Neural progenitor cell (in vitro differentiated cells): ENCODE measurements around the gene RUSC2. TPM values are rescaled to one million over a fixed set of nuclear protein-coding genes. Genes with fewer than 3 reads are reported as not detected.

Experiments used
- DNase-seq: peaks from one replicate; pipeline ENCODE4 v3.0.0-alpha.2; 2016; ENCODE audit warnings: low spot score
- H2AFZ ChIP-seq: fragments of 200-600 bp; sonication (generic); replicated peaks from 2 replicates; pipeline ENCODE4 v1.6.1; 2016; ENCODE audit warnings: antibody characterized with exemption
- H3F3A ChIP-seq: fragments of 200-600 bp; sonication (generic); 2 replicates; pipeline ENCODE4 v1.6.1; 2016; ENCODE audit warnings: antibody characterized with exemption, low read depth
- H3K27ac ChIP-seq: fragments of 200-600 bp; sonication (generic); 2 replicates; pipeline ENCODE4 v1.5.1; 2016; ENCODE audit warnings: mild to moderate bottlenecking
- H3K27me3 ChIP-seq: fragments of 200-600 bp; sonication (generic); 2 replicates; pipeline ENCODE4 v1.6.1; 2016; ENCODE audit warnings: mild to moderate bottlenecking, moderate library complexity
- H3K36me3 ChIP-seq: fragments of 200-600 bp; sonication (generic); 2 replicates; pipeline ENCODE4 v1.5.1; 2016
- H3K4me1 ChIP-seq: fragments of 200-600 bp; sonication (generic); 2 replicates; pipeline ENCODE4 v1.6.1; 2016; ENCODE audit warnings: mixed run types
- H3K4me2 ChIP-seq: fragments of 200-600 bp; sonication (generic); 2 replicates; pipeline ENCODE4 v1.6.1; 2016
- H3K4me3 ChIP-seq: fragments of 200-600 bp; sonication (generic); 2 replicates; pipeline ENCODE4 v1.5.1; 2016
- H3K79me2 ChIP-seq: fragments of 200-600 bp; sonication (generic); 2 replicates; pipeline ENCODE4 v1.6.1; 2016; ENCODE audit warnings: low read depth
- H3K9ac ChIP-seq: fragments of 200-600 bp; sonication (generic); 2 replicates; pipeline ENCODE4 v1.6.1; 2016
- H3K9me3 ChIP-seq: fragments of 200-600 bp; sonication (generic); 2 replicates; pipeline ENCODE4 v1.5.1; 2016; ENCODE audit warnings: low read depth
- H4K20me1 ChIP-seq: fragments of 200-600 bp; sonication (generic); 2 replicates; pipeline ENCODE4 v1.6.1; 2016; ENCODE audit warnings: low read depth
- H3K27ac Mint-ChIP-seq: 3 replicates; pipeline ENCODE4 v1.8.0; 2021; ENCODE audit warnings: mixed read lengths
- H3K27me3 Mint-ChIP-seq: 2 replicates; pipeline ENCODE4 v1.8.0; 2022; ENCODE audit warnings: low read depth, mild to moderate bottlenecking, inconsistent platforms, moderate library complexity, mixed read lengths; ENCODE audit not compliant: insufficient read depth
- H3K36me3 Mint-ChIP-seq: 3 replicates; pipeline ENCODE4 v1.8.0; 2021; ENCODE audit warnings: mixed read lengths
- H3K4me1 Mint-ChIP-seq: 3 replicates; pipeline ENCODE4 v1.8.0; 2021; ENCODE audit warnings: mixed read lengths
- H3K4me3 Mint-ChIP-seq: 3 replicates; pipeline ENCODE4 v1.8.0; 2021; ENCODE audit warnings: mild to moderate bottlenecking, moderate library complexity, mixed read lengths
- H3K9me3 Mint-ChIP-seq: 3 replicates; pipeline ENCODE4 v1.8.0; 2020; ENCODE audit warnings: mixed read lengths
- CTCF ChIP-seq: fragments of 200-600 bp; sonication (generic); IDR thresholded peaks from 2 replicates; pipeline ENCODE4 v1.5.1; 2017; ENCODE audit warnings: antibody characterized with exemption, mild to moderate bottlenecking
- EZH2 ChIP-seq: fragments of 200-600 bp; sonication (generic); IDR thresholded peaks from 2 replicates; pipeline ENCODE4 v1.6.1; 2017; ENCODE audit warnings: antibody characterized with exemption, mild to moderate bottlenecking, moderate library complexity
- EZH2phosphoT487 ChIP-seq: fragments of 200-600 bp; sonication (generic); IDR thresholded peaks from 2 replicates; pipeline ENCODE4 v1.6.1; 2017; ENCODE audit warnings: antibody characterized with exemption
- total RNA-seq: library from RNA; depleted of rRNA; stranded (reverse); fragments of >200 nt; gene quantifications from 2 replicates; pipeline ENCODE4 v1.2.3, GENCODE V29; 2015; ENCODE audit warnings: low replicate concordance

Gene RUSC2
- total RNA-seq, 1 donor from 2014 or later = 3.5 TPM

- no peaks in the 10 kb centered on the region for H3K4me1 Mint-ChIP-seq
- no peaks in the 10 kb centered on the region for H3K36me3 Mint-ChIP-seq
- H3K79me2 ChIP-seq = no peaks in the 10 kb centered on the region
- TF ChIP-seq EZH2phosphoT487 = no peak
- no peak for TF ChIP-seq EZH2
- no peak for TF ChIP-seq CTCF
- H3K36me3 ChIP-seq = no peaks in the 10 kb centered on the region
- H3F3A ChIP-seq = no peaks in the 10 kb centered on the region
- no peak overlapping the region for H3K4me3 Mint-ChIP-seq
- H3K4me2 ChIP-seq = no peak overlapping the region
- no peaks in the 10 kb centered on the region for H4K20me1 ChIP-seq
- H3K4me1 ChIP-seq = no peaks in the 10 kb centered on the region
- no peaks in the 10 kb centered on the region for H3K27me3 ChIP-seq
- H3K9me3 ChIP-seq = no peaks in the 10 kb centered on the region
- no peak for DNase-seq
- H3K9me3 Mint-ChIP-seq = peaks cover 6% of the 10 kb centered on the region
- no peak overlapping the region for H3K9ac ChIP-seq
- no peak overlapping the region for H2AFZ ChIP-seq
- H3K4me3 ChIP-seq = no peak overlapping the region
- H3K27ac ChIP-seq = no peak overlapping the region
- H3K27me3 Mint-ChIP-seq = no peaks in the 10 kb centered on the region
- H3K27ac Mint-ChIP-seq = no peak overlapping the region
Measured at GRCh38 chr9:35501946-35502345, 12.0 kb downstream of the RUSC2 start.

- Histone ChIP-seq H4K20me1 (no peaks in the 10 kb centered on the region), H3K9ac (no peak overlapping the region), H3K9me3 (no peaks in the 10 kb centered on the region), H2AFZ (no peak overlapping the region), H3F3A (no peaks in the 10 kb centered on the region), H3K36me3 (no peaks in the 10 kb centered on the region), H3K79me2 (no peaks in the 10 kb centered on the region), H3K4me2 (no peak overlapping the region), H3K27ac (no peak overlapping the region), H3K4me3 (no peak overlapping the region), H3K27me3 (no peaks in the 10 kb centered on the region), H3K4me1 (no peaks in the 10 kb centered on the region)
- DNase-seq = no peak
- H3K36me3 Mint-ChIP-seq = no peaks in the 10 kb centered on the region
- H3K4me3 Mint-ChIP-seq = no peak overlapping the region
- H3K4me1 Mint-ChIP-seq = no peaks in the 10 kb centered on the region
- H3K9me3 Mint-ChIP-seq = peaks cover 3% of the 10 kb centered on the region
- H3K27me3 Mint-ChIP-seq = no peaks in the 10 kb centered on the region
- H3K27ac Mint-ChIP-seq = no peak overlapping the region
- no peak for TF ChIP-seq EZH2phosphoT487
- TF ChIP-seq CTCF = no peak
- TF ChIP-seq EZH2 = no peak
Measured at GRCh38 chr9:35506359-35506758, 16.4 kb downstream of the RUSC2 start.

GRCh38 chr9:35508069-35508468 is 18.2 kb downstream of the RUSC2 start:
- Mint-ChIP-seq H3K27me3 (no peaks in the 10 kb centered on the region), H3K4me1 (no peaks in the 10 kb centered on the region), H3K4me3 (no peak overlapping the region), H3K9me3 (peaks cover 3% of the 10 kb centered on the region), H3K27ac (no peak overlapping the region), H3K36me3 (no peaks in the 10 kb centered on the region)
- Histone ChIP-seq H3K4me3 (no peak overlapping the region), H4K20me1 (no peaks in the 10 kb centered on the region), H3F3A (no peaks in the 10 kb centered on the region), H3K9ac (no peak overlapping the region), H2AFZ (no peak overlapping the region), H3K79me2 (no peaks in the 10 kb centered on the region), H3K9me3 (no peaks in the 10 kb centered on the region), H3K4me2 (no peak overlapping the region), H3K27me3 (no peaks in the 10 kb centered on the region), H3K36me3 (no peaks in the 10 kb centered on the region), H3K4me1 (no peaks in the 10 kb centered on the region), H3K27ac (no peak overlapping the region)
- TF ChIP-seq EZH2phosphoT487 (no peak), CTCF (no peak), EZH2 (no peak)
- no peak for DNase-seq

- no peaks in the 10 kb centered on the region for H3K9me3 ChIP-seq
- no peaks in the 10 kb centered on the region for H3K36me3 ChIP-seq
- no peaks in the 10 kb centered on the region for H3K4me1 ChIP-seq
- no peak overlapping the region for H3K4me3 Mint-ChIP-seq
- no peak overlapping the region for H3K27ac ChIP-seq
- no peaks in the 10 kb centered on the region for H3K36me3 Mint-ChIP-seq
- no peak overlapping the region for H3K27ac Mint-ChIP-seq
- no peaks in the 10 kb centered on the region for H4K20me1 ChIP-seq
- no peaks in the 10 kb centered on the region for H3K27me3 Mint-ChIP-seq
- no peak overlapping the region for H3K4me3 ChIP-seq
- no peaks in the 10 kb centered on the region for H3F3A ChIP-seq
- H3K27me3 ChIP-seq = no peaks in the 10 kb centered on the region
- no peaks in the 10 kb centered on the region for H3K9me3 Mint-ChIP-seq
- no peaks in the 10 kb centered on the region for H3K79me2 ChIP-seq
- H3K9ac ChIP-seq = no peak overlapping the region
- no peaks in the 10 kb centered on the region for H3K4me1 Mint-ChIP-seq
- DNase-seq = no peak
- H2AFZ ChIP-seq = no peak overlapping the region
- TF ChIP-seq EZH2 (no peak), CTCF (no peak), EZH2phosphoT487 (no peak)
- H3K4me2 ChIP-seq = no peak overlapping the region
Measured at GRCh38 chr9:35510383-35510753, 20.5 kb downstream of the RUSC2 start.
